Stomach (tissue), 9 donors: Measurements from ENCODE around the gene ZNF622. TPM values are rescaled to one million over a fixed set of nuclear protein-coding genes. Genes with fewer than 3 reads are reported as not detected.

Experiments
- DNase-seq, 2 donors: peaks; one replicate each; pipeline versions ENCODE4 v3.0.0 to v3.0.0-alpha.2; 2013 to 2019
- H3K27ac ChIP-seq, 5 donors: fragments of 200-600 bp in 4 of 5; sonication (generic) in 4 of 5; one replicate each; pipeline ENCODE4 v1.5.1; 2013 to 2019; ENCODE audit warnings: mild to moderate bottlenecking in 1 of 5, moderate library complexity in 1 of 5
- H3K27me3 ChIP-seq, 3 donors: fragments of 200-600 bp; sonication (generic); one replicate each; pipeline ENCODE4 v1.5.1; 2017 to 2019; ENCODE audit warnings: mixed run types in 1 of 3
- H3K36me3 ChIP-seq, 4 donors: fragments of 200-600 bp; sonication (generic); 1 replicate in 3 of 4; 2 replicates in 1 of 4; pipeline ENCODE4 v1.5.1; 2016 to 2019
- H3K4me1 ChIP-seq, 4 donors: fragments of 200-600 bp; sonication (generic); one replicate each; pipeline ENCODE4 v1.5.1; 2016 to 2019
- H3K4me3 ChIP-seq, 4 donors: fragments of 200-600 bp; sonication (generic) in 3 of 4; one replicate each; pipeline ENCODE4 v1.5.1; 2016 to 2019; ENCODE audit warnings: mild to moderate bottlenecking in 1 of 4
- H3K9me3 ChIP-seq, 4 donors: fragments of 200-600 bp; sonication (generic); one replicate each; pipeline ENCODE4 v1.5.1; 2016 to 2019
- CTCF ChIP-seq, 7 experiments: fragments of 450-650 bp in 4 of 7; fragments of 200-600 bp in 3 of 7; sonication (generic) in 3 of 7; IDR thresholded peaks; one replicate each; pipeline ENCODE4 v1.5.1; 2016 to 2019; ENCODE audit warnings: antibody characterized with exemption in 7 of 7, control low read depth in 2 of 7, mild to moderate bottlenecking in 1 of 7
- EP300 ChIP-seq: sonication (generic); formaldehyde crosslinking; IDR thresholded peaks from one replicate; pipeline ENCODE4 v1.6.1; 2017; ENCODE audit warnings: antibody characterized with exemption
- POLR2A ChIP-seq, 4 donors: fragments of 450-650 bp; IDR thresholded peaks; one replicate each; pipeline ENCODE4 v1.6.1; 2016; ENCODE audit warnings: antibody characterized with exemption in 4 of 4, control low read depth in 2 of 4, mild to moderate bottlenecking in 1 of 4, moderate library complexity in 1 of 4
- POLR2AphosphoS5 ChIP-seq, 3 donors: sonication (generic); formaldehyde crosslinking; IDR thresholded peaks; one replicate each; pipeline ENCODE4 v1.6.1; 2016; ENCODE audit warnings: antibody characterized with exemption in 3 of 3
- WGBS, 5 donors: extraction: QIAGEN DNeasy Blood & Tissue Kit in 3 of 5; methylation state at CpG; one replicate each; pipeline versions ENCODE4 v1.1.5 to v1.1.7; 2013 to 2018; 5-methylcytosine and 5-hydroxymethylcytosine counted together
- intact Hi-C: fragments of 100-400 bp; cut with DNase I; formaldehyde crosslinking; loops from one replicate; pipeline ENCODE4 v1.15.1; 2023; ENCODE audit warnings: low total_unique reads
- polyA plus RNA-seq, 3 donors: library from polyadenylated mRNA; stranded (reverse); fragments of 200-250 nt; gene quantifications; one replicate each; pipeline ENCODE4 v1.2.3, GENCODE V29; 2013
- total RNA-seq, 5 donors: library from RNA; depleted of rRNA; stranded (reverse); fragments of >200 nt; gene quantifications; one replicate each; pipeline versions ENCODE4 v1.1.0 to v1.2.3, GENCODE V29; 2014 to 2016
- donor health status: healthy with polysubstance abuse.
- donor health status: Bipolar disorder and iron deficiency.
- donor health status: healthy.

ZNF622 gene
- total and polyA plus RNA-seq, 8 donors, result 17.5 to 31.8 (median 22.6) TPM

GRCh38 chr5:16459451-16459850 is 6.1 kb downstream of the ZNF622 start:
- no peak overlapping the region for H3K27ac ChIP-seq
- H3K4me1 ChIP-seq, result peaks cover 13 to 100% (median 68%) of the 10 kb centered on the region in 4 donors
- H3K36me3 ChIP-seq, result peaks cover 30 to 89% (median 88%) of the 10 kb centered on the region in 4 donors
- no peaks in the 10 kb centered on the region for H3K27me3 ChIP-seq
- H3K9me3 ChIP-seq, result no peaks in the 10 kb centered on the region
- no peak for DNase-seq
- H3K4me3 ChIP-seq, result no peak overlapping the region
- TF ChIP-seq CTCF (IDR thresholded peaks at IDR 0.05) (no peak), POLR2AphosphoS5 (IDR thresholded peaks at IDR 0.05) (no peak), POLR2A (IDR thresholded peaks at IDR 0.05) (no peak), EP300 (no peak)
- intact Hi-C loops, result no loop called here

GRCh38 chr5:16457853-16458252 is 7.7 kb downstream of the ZNF622 start:
- Histone ChIP-seq H3K27ac (no peak overlapping the region), H3K27me3 (no peaks in the 10 kb centered on the region), H3K4me3 (no peak overlapping the region), H3K36me3 (peaks cover 30 to 95% (median 88%) of the 10 kb centered on the region in 4 donors), H3K9me3 (no peaks in the 10 kb centered on the region), H3K4me1 (peaks cover 6 to 84% (median 55%) of the 10 kb centered on the region in 4 donors)
- WGBS, 5 donors, result 24 to 39% (median 31%) methylated on average over 1 of the region's 1 CpG
- no peak for DNase-seq
- intact Hi-C loops, result no loop called here
- no peak for TF ChIP-seq POLR2AphosphoS5 (IDR thresholded peaks at IDR 0.05)
- no peak for TF ChIP-seq EP300
- TF ChIP-seq POLR2A (IDR thresholded peaks at IDR 0.05), result no peak
- TF ChIP-seq CTCF (IDR thresholded peaks at IDR 0.05), result no peak

- Histone ChIP-seq H3K4me1 (peaks cover 6 to 80% (median 52%) of the 10 kb centered on the region in 4 donors), H3K27ac (no peak overlapping the region), H3K36me3 (peaks cover 30 to 95% (median 88%) of the 10 kb centered on the region in 4 donors), H3K27me3 (no peaks in the 10 kb centered on the region), H3K9me3 (no peaks in the 10 kb centered on the region), H3K4me3 (no peak overlapping the region)
- WGBS, 5 donors, result 43 to 68% (median 53%) methylated on average over 3 of the region's 3 CpGs
- intact Hi-C loops, result no loop called here
- TF ChIP-seq POLR2AphosphoS5 (IDR thresholded peaks at IDR 0.05) (no peak), POLR2A (IDR thresholded peaks at IDR 0.05) (no peak), CTCF (IDR thresholded peaks at IDR 0.05) (no peak), EP300 (no peak)
- no peak for DNase-seq
Measured at GRCh38 chr5:16457451-16457850, 8.1 kb downstream of the ZNF622 start.

- H3K9me3 ChIP-seq, result no peaks in the 10 kb centered on the region
- peak in 1 of 2 donors; percentile 79 for DNase-seq
- 35 to 47% (median 41%) methylated on average over 4 of the region's 4 CpGs for WGBS, 5 donors
- no peaks in the 10 kb centered on the region for H3K27me3 ChIP-seq
- H3K4me3 ChIP-seq, result no peak overlapping the region
- H3K36me3 ChIP-seq, result peaks cover 32 to 95% (median 88%) of the 10 kb centered on the region in 4 donors
- peaks cover 0 to 68% (median 41%) of the 10 kb centered on the region in 4 donors for H3K4me1 ChIP-seq
- intact Hi-C loops, result no loop called here
- TF ChIP-seq POLR2AphosphoS5 (IDR thresholded peaks at IDR 0.05) (no peak), CTCF (IDR thresholded peaks at IDR 0.05) (peak in 5 of 7 experiments; percentile 37 to 69 (median 58))
- peak overlapping the region in 2 of 5 donors; percentile 0 to 9 for H3K27ac ChIP-seq
Measured at GRCh38 chr5:16456103-16456832, 9.3 kb downstream of the ZNF622 start.
